Measurements from ENCODE around the gene FEZF2. TPM values are rescaled to one million over a fixed set of nuclear protein-coding genes. Genes with fewer than 3 reads are reported as not detected.

The FEZF2 gene
- total and polyA plus RNA-seq, 2 experiments from 2014 or later: not detected

- Histone ChIP-seq H3K36me3 (no peaks in the 10 kb centered on the region), H3K9me3 (ENCODE audit: low read depth) (no peaks in the 10 kb centered on the region), H3K4me3 (no peak overlapping the region), H3K4me1 (ENCODE audit: low read depth) (no peaks in the 10 kb centered on the region), H3K27ac (no peak overlapping the region), H3K27me3 (peaks cover 97% of the 10 kb centered on the region)
- TF ChIP-seq CTCF (IDR thresholded peaks at IDR 0.05; ENCODE audit: low read depth, low read length): no peak
- DNase-seq (ENCODE audit: low read depth in 1 of 2, low spot score in 1 of 2): no peak
Observed at GRCh38 chr3:62356356-62356755, 17.0 kb downstream of the FEZF2 start.

DNA sequence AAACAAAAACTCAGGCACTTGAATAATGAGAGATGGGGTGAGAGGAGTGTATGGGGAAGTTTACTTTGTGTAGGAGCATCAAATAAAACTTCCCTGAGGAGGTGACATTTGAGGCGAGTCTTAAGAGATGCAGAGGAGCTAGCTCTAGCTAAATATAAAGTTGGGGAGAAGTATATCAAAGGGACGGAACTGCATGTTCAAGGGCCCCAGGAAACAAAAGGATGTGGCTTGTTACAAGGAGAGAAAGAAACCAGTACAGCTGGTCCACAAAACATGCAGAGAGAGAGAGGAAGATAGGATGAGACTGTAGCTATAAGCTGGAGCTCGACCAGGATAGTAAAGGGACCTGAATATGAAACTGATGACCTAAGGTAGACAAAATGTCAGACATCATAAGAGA, 17.6 kb downstream of the FEZF2 start:
- no peaks in the 10 kb centered on the region for H3K36me3 ChIP-seq
- H3K9me3 ChIP-seq (ENCODE audit: low read depth): no peaks in the 10 kb centered on the region
- H3K27ac ChIP-seq: no peak overlapping the region
- H3K4me3 ChIP-seq: no peak overlapping the region
- no peaks in the 10 kb centered on the region for H3K4me1 ChIP-seq (ENCODE audit: low read depth)
- no peak for TF ChIP-seq CTCF (IDR thresholded peaks at IDR 0.05; ENCODE audit: low read depth, low read length)
- no peak for DNase-seq (ENCODE audit: low read depth in 1 of 2, low spot score in 1 of 2)
- peaks cover 98% of the 10 kb centered on the region for H3K27me3 ChIP-seq

DNA sequence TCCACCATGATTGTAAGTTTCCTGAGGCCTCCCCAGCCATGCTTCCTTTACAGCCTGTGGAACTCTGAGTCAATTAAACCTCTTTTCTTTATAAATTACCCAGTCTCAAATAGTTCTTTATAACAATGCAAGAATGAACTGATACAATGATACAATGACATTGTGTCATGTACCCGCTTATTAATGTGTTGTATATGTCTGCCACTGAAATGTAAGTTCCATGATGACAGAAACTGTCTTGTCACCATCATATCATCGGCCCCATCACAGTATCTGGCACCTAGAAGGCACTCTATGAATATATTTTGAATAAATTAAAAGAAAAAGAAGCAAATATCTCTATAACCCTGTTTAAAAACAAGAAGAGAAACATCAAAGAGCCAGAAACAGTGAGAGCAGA, 29.6 kb downstream of the FEZF2 start:
- no peaks in the 10 kb centered on the region for H3K9me3 ChIP-seq (ENCODE audit: low read depth)
- no peak overlapping the region for H3K4me3 ChIP-seq
- no peak for TF ChIP-seq CTCF (IDR thresholded peaks at IDR 0.05; ENCODE audit: low read depth, low read length)
- DNase-seq (ENCODE audit: low read depth in 1 of 2, low spot score in 1 of 2): no peak
- H3K27ac ChIP-seq: no peak overlapping the region
- peaks cover 4% of the 10 kb centered on the region for H3K27me3 ChIP-seq
- no peaks in the 10 kb centered on the region for H3K4me1 ChIP-seq (ENCODE audit: low read depth)
- H3K36me3 ChIP-seq: no peaks in the 10 kb centered on the region

GRCh38 chr3:62335196-62335595, 38.2 kb downstream of the FEZF2 start:
- Histone ChIP-seq H3K36me3 (no peaks in the 10 kb centered on the region), H3K27me3 (no peaks in the 10 kb centered on the region), H3K27ac (no peak overlapping the region), H3K9me3 (ENCODE audit: low read depth) (no peaks in the 10 kb centered on the region), H3K4me3 (no peak overlapping the region), H3K4me1 (ENCODE audit: low read depth) (no peaks in the 10 kb centered on the region)
- no peak for DNase-seq (ENCODE audit: low read depth in 1 of 2, low spot score in 1 of 2)
- TF ChIP-seq CTCF (IDR thresholded peaks at IDR 0.05; ENCODE audit: low read depth, low read length): no peak

DNA sequence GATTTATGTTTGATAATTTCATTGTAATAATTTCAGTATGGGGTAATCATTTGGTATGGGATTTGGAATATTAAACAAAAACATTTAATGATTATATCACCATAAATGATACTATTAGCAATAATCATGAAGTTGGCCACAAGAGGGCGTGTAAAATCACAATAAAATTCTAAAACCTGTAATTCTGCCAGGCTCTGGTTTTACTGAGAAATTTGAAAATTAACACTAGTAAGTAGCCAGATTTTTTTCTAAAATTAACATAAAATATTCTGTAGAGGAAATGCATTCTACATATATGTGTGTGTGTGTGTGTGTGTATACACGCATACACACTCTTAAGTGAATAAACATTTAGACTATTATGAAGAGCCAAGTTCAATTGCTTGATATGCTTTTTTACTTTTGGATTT, 40.5 kb downstream of the FEZF2 start:
- TF ChIP-seq CTCF (IDR thresholded peaks at IDR 0.05; ENCODE audit: low read depth, low read length): peak; percentile 51
- H3K4me3 ChIP-seq: no peak overlapping the region
- peak; percentile 43 to 47 for DNase-seq (ENCODE audit: low read depth in 1 of 2, low spot score in 1 of 2)
- no peaks in the 10 kb centered on the region for H3K9me3 ChIP-seq (ENCODE audit: low read depth)
- no peaks in the 10 kb centered on the region for H3K27me3 ChIP-seq
- no peaks in the 10 kb centered on the region for H3K36me3 ChIP-seq
- H3K4me1 ChIP-seq (ENCODE audit: low read depth): no peaks in the 10 kb centered on the region
- H3K27ac ChIP-seq: no peak overlapping the region

DNA sequence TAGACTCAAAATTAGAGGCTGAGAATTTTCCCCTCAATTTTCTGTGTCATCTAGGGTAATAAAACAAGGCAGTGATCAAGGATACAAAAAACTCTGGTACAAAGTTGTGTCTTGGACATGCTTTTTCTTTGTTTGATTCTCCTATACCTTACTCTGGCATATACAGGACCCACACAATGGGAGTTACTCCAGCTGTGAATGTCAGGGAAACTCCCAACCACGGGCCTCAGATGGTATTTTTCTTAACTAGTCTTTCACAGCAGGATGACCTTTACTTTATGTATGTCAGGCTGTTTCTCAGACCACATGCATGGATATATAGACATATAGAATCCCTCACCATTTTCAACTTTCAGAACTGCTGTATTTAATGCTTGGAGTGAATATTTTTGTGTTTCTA, 41.3 kb downstream of the FEZF2 start:
- no peak overlapping the region for H3K4me3 ChIP-seq
- no peaks in the 10 kb centered on the region for H3K27me3 ChIP-seq
- no peak for DNase-seq (ENCODE audit: low read depth in 1 of 2, low spot score in 1 of 2)
- no peaks in the 10 kb centered on the region for H3K9me3 ChIP-seq (ENCODE audit: low read depth)
- H3K4me1 ChIP-seq (ENCODE audit: low read depth): no peaks in the 10 kb centered on the region
- no peaks in the 10 kb centered on the region for H3K36me3 ChIP-seq
- H3K27ac ChIP-seq: no peak overlapping the region
- TF ChIP-seq CTCF (IDR thresholded peaks at IDR 0.05; ENCODE audit: low read depth, low read length): no peak

Measured in cardiac muscle cell (in vitro differentiated cells and primary cell).